A549 (cell line): ENCODE results near the gene TANGO2. TPM values are rescaled to one million over a fixed set of nuclear protein-coding genes. Genes with fewer than 3 reads are reported as not detected.
A peak's percentile ranks its signal among the peaks of the same experiment; 100 is the strongest.

Source experiments
- ATAC-seq, 2 experiments: fragments of 200-7000 bp in 1 of 2; fragments of >200 bp in 1 of 2; cut with Nextera tagmentation in 1 of 2; cut with Tn5 transposase in 1 of 2; 3 replicates each; pipeline versions ENCODE4 v1.8.0 to v1.9.1; 2018 to 2020; ENCODE audit warnings: mild to moderate bottlenecking in 1 of 2, moderate library complexity in 1 of 2
- CTCF ChIA-PET: fragments of 300-600 bp; sonication (Branson Sonifier 250); formaldehyde crosslinking; extraction: SDS; loops from one replicate; lab custom pipeline; 2021; ENCODE audit warnings: antibody characterized with exemption, inconsistent platforms; lab: Yijun Ruan, JAX
- POLR2A ChIA-PET: fragments of 350-600 bp; formaldehyde crosslinking; extraction: SDS; loops from one replicate; lab custom pipeline; 2021; ENCODE audit warnings: antibody characterized with exemption, inconsistent platforms; lab: Yijun Ruan, JAX
- DNase-seq, 2 experiments: peaks; one replicate each; pipeline versions ENCODE4 v3.0.0 to v3.0.0-alpha.2; 2011 to 2016; ENCODE audit warnings: low read depth in 1 of 2, low spot score in 1 of 2
- FAIRE-seq: peaks from 2 replicates; lab custom pipeline; 2011; peaks lifted over from hg19 to GRCh38; lab: Jason Lieb, UNC
- H3K27ac ChIP-seq, 2 experiments: fragments of >200 bp; sonication (Bioruptor Twin); formaldehyde crosslinking; 3 replicates each; pipeline ENCODE4 v1.5.1; 2016 to 2017
- H3K4me1 ChIP-seq: fragments of >200 bp; sonication (Bioruptor Twin); formaldehyde crosslinking; 3 replicates; pipeline ENCODE4 v1.6.1; 2016
- H3K4me2 ChIP-seq: fragments of >200 bp; sonication (Bioruptor Twin); formaldehyde crosslinking; 3 replicates; pipeline ENCODE4 v1.6.1; 2016
- H3K4me3 ChIP-seq: fragments of >200 bp; sonication (Bioruptor Twin); formaldehyde crosslinking; 3 replicates; pipeline ENCODE4 v1.5.1; 2016
- H3K9me3 ChIP-seq: fragments of >200 bp; sonication (Bioruptor Twin); formaldehyde crosslinking; 3 replicates; pipeline ENCODE4 v1.6.1; 2016
- CEBPB ChIP-seq, 2 experiments: fragments of >200 bp in 1 of 2; sonication (Bioruptor Twin) in 1 of 2; formaldehyde crosslinking in 1 of 2; IDR thresholded peaks; 2 replicates each; pipeline ENCODE4 v1.6.1; 2012 to 2016
- FOSB ChIP-seq: fragments of 250-450 bp; sonication (Bioruptor Pico); IDR thresholded peaks from 2 replicates; pipeline ENCODE4 v1.5.0; 2020; ENCODE audit warnings: mild to moderate bottlenecking, moderate library complexity
- FOSL2 ChIP-seq, 2 experiments: fragments of 450-650 bp in 1 of 2; fragments of >200 bp in 1 of 2; sonication (Bioruptor Twin) in 1 of 2; formaldehyde crosslinking; IDR thresholded peaks; 2 replicates each; pipeline versions ENCODE4 v1.5.0 to v1.6.1; 2016 to 2020; ENCODE audit warnings: mild to moderate bottlenecking in 1 of 2, moderate library complexity in 1 of 2
- HDAC2 ChIP-seq: fragments of 200-600 bp; sonication (generic); IDR thresholded peaks from 2 replicates; pipeline ENCODE4 v1.6.1; 2016
- HEYL ChIP-seq: fragments of 250-450 bp; sonication (Bioruptor Pico); IDR thresholded peaks from 2 replicates; pipeline ENCODE4 v1.8.0; 2021; ENCODE audit warnings: mild to moderate bottlenecking, moderate library complexity
- HOXB13 ChIP-seq: fragments of 250-450 bp; sonication (Bioruptor Pico); IDR thresholded peaks from 2 replicates; pipeline ENCODE4 v1.5.0; 2020; ENCODE audit warnings: low read depth, mild to moderate bottlenecking, moderate library complexity
- KDM1A ChIP-seq: fragments of 200-600 bp; sonication (generic); IDR thresholded peaks from 2 replicates; pipeline ENCODE4 v1.6.1; 2016; ENCODE audit warnings: low read depth, mild to moderate bottlenecking
- KDM5A ChIP-seq: fragments of 200-600 bp; sonication (generic); IDR thresholded peaks from 2 replicates; pipeline ENCODE4 v1.6.1; 2016; ENCODE audit warnings: antibody characterized with exemption, mild to moderate bottlenecking
- NR3C1 ChIP-seq: fragments of >200 bp; sonication (Bioruptor Twin); formaldehyde crosslinking; IDR thresholded peaks from 3 replicates; pipeline ENCODE4 v1.6.1; 2017
- RAD21 ChIP-seq, 2 experiments: fragments of >200 bp in 1 of 2; sonication (Bioruptor Twin) in 1 of 2; formaldehyde crosslinking in 1 of 2; IDR thresholded peaks in 1 of 2; conservative IDR thresholded peaks in 1 of 2; 2 replicates in 1 of 2; 3 replicates in 1 of 2; pipeline ENCODE4 v1.6.1; 2012 to 2018; ENCODE audit warnings: inconsistent platforms in 1 of 2
- RARB ChIP-seq: fragments of 250-450 bp; sonication (Bioruptor Pico); IDR thresholded peaks from 2 replicates; pipeline ENCODE4 v1.8.0; 2021; ENCODE audit warnings: mild to moderate bottlenecking, moderate library complexity
- RFX5 ChIP-seq: fragments of 450-650 bp; IDR thresholded peaks from 2 replicates; pipeline ENCODE4 v1.7.1; 2014; ENCODE audit warnings: antibody characterized with exemption, mild to moderate bottlenecking, moderate library complexity
- TFCP2L1 ChIP-seq: fragments of 250-450 bp; sonication (Bioruptor Pico); IDR thresholded peaks from 2 replicates; pipeline ENCODE4 v1.5.0; 2021; ENCODE audit warnings: mild to moderate bottlenecking
- ZC3H11A ChIP-seq: fragments of 450-650 bp; IDR thresholded peaks from 2 replicates; pipeline ENCODE4 v1.6.1; 2014; ENCODE audit warnings: antibody characterized with exemption, mild to moderate bottlenecking
- ZFP36 ChIP-seq: fragments of 450-650 bp; IDR thresholded peaks from 2 replicates; pipeline ENCODE4 v1.6.1; 2014; ENCODE audit warnings: borderline replicate concordance; ENCODE audit not compliant: partially characterized antibody
- WGBS: methylation state at CpG from one replicate; pipeline ENCODE4 v1.1.6; 2017; ENCODE audit errors: missing lambda C conversion rate; 5-methylcytosine and 5-hydroxymethylcytosine counted together
- polyA plus RNA-seq, 4 experiments: library from polyadenylated mRNA; depleted of rRNA in 3 of 4; stranded (reverse); fragments of >200 nt; fragmentation: RNase III in 1 of 4; extraction: RNeasy Plus Mini Kit Qiagen cat#74134 plus additional on column Dnase treatment in 1 of 4; gene quantifications; 2 replicates in 3 of 4; 3 replicates in 1 of 4; pipeline ENCODE4 v1.2.3, GENCODE V29; 2011 to 2017
- TF ChIP-seq, protein P1 (sequence below): fragments of 200-600 bp; sonication (generic); IDR thresholded peaks from 2 replicates; pipeline ENCODE4 v1.6.1; 2016; ENCODE audit warnings: antibody characterized with exemption, mild to moderate bottlenecking, moderate library complexity
- TF ChIP-seq, protein P2 (sequence below): IDR thresholded peaks from 2 replicates; pipeline ENCODE4 v1.6.1; 2012
- TF ChIP-seq, protein P3 (sequence below): fragments of 150-350 bp; IDR thresholded peaks from 2 replicates; pipeline ENCODE4 v1.6.1; 2014; ENCODE audit warnings: low read depth, mild to moderate bottlenecking, low read length
- TF ChIP-seq, protein P4 (sequence below): fragments of >200 bp; sonication (Bioruptor Twin); formaldehyde crosslinking; IDR thresholded peaks from 2 replicates; pipeline ENCODE4 v1.6.1; 2016
- TF ChIP-seq, protein P5 (sequence below): fragments of >200 bp; sonication (Bioruptor Twin); formaldehyde crosslinking; IDR thresholded peaks from 3 replicates; pipeline ENCODE4 v1.5.1; 2016
- TF ChIP-seq, protein P6 (sequence below): IDR thresholded peaks from 2 replicates; pipeline ENCODE4 v1.6.1; 2012; ENCODE audit warnings: low read depth, borderline replicate concordance

The TANGO2 gene
- polyA plus RNA-seq, 2 of the 4 experiments (the other 2 are of a cell fraction), result 13.2 to 13.8 TPM

DNA sequence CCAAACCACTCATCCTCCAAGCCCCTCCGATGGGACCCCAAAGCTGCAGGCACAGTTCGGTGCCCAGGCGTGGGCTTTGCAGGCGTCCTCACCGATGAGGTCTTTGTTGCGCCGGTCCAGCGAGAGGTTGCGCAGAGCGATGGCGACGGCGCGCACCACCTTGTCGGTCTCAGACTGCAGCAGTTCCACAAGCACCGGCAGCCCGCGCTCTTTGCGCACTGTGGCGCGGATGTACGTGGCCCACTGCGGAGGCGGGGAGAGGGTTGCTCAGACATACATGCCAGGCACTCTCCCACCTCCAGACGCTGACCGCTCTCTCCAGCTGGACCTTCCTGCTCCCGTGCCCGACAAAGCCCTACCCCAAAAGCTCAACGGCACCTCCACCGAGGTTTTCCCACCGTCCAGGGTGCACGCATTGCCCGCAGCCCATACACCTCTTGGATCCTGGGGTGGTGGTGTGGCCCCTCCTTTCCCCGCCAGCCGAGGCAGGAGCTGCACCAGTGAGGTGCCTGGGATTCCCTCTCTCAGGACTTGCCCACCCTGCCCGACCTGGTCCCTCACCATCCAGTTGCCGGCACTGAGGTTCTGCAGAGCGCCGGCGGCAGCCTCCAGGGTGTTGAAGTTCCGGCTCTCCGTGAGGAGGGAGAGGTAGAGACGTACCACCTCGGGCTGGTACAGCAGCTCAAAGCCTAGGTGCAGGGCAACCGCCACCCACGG, 47.2 kb upstream of the TANGO2 start:
- Histone ChIP-seq H3K4me3 (no peak overlapping the region), H3K4me2 (no peak overlapping the region), H3K4me1 (peaks cover 5% of the 10 kb centered on the region; the same call in 1 of the 3 replicates), H3K9me3 (no peaks in the 10 kb centered on the region)
- DNase-seq, result no peak
- POLR2A ChIA-PET, result no interaction called here
- CTCF ChIA-PET, result interaction anchor here (1.0 to 7.7 kb wide), 5 partner anchors 10 to 76 kb away, joined by 4 to 89 read pairs (median 4); no protein-coding TSS in a partner anchor
- ATAC-seq, result no peak
- TF ChIP-seq, protein P1, sequence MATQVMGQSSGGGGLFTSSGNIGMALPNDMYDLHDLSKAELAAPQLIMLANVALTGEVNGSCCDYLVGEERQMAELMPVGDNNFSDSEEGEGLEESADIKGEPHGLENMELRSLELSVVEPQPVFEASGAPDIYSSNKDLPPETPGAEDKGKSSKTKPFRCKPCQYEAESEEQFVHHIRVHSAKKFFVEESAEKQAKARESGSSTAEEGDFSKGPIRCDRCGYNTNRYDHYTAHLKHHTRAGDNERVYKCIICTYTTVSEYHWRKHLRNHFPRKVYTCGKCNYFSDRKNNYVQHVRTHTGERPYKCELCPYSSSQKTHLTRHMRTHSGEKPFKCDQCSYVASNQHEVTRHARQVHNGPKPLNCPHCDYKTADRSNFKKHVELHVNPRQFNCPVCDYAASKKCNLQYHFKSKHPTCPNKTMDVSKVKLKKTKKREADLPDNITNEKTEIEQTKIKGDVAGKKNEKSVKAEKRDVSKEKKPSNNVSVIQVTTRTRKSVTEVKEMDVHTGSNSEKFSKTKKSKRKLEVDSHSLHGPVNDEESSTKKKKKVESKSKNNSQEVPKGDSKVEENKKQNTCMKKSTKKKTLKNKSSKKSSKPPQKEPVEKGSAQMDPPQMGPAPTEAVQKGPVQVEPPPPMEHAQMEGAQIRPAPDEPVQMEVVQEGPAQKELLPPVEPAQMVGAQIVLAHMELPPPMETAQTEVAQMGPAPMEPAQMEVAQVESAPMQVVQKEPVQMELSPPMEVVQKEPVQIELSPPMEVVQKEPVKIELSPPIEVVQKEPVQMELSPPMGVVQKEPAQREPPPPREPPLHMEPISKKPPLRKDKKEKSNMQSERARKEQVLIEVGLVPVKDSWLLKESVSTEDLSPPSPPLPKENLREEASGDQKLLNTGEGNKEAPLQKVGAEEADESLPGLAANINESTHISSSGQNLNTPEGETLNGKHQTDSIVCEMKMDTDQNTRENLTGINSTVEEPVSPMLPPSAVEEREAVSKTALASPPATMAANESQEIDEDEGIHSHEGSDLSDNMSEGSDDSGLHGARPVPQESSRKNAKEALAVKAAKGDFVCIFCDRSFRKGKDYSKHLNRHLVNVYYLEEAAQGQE, result no peak
- no peak for TF ChIP-seq RFX5
- TF ChIP-seq, protein P2, sequence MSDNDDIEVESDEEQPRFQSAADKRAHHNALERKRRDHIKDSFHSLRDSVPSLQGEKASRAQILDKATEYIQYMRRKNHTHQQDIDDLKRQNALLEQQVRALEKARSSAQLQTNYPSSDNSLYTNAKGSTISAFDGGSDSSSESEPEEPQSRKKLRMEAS, result no peak
- TF ChIP-seq, protein P3, sequence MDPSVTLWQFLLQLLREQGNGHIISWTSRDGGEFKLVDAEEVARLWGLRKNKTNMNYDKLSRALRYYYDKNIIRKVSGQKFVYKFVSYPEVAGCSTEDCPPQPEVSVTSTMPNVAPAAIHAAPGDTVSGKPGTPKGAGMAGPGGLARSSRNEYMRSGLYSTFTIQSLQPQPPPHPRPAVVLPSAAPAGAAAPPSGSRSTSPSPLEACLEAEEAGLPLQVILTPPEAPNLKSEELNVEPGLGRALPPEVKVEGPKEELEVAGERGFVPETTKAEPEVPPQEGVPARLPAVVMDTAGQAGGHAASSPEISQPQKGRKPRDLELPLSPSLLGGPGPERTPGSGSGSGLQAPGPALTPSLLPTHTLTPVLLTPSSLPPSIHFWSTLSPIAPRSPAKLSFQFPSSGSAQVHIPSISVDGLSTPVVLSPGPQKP, result no peak
- TF ChIP-seq KDM1A, result no peak
- TF ChIP-seq CEBPB (IDR thresholded peaks at IDR 0.05), result no peak
- TF ChIP-seq ZC3H11A, result no peak
- no peak for TF ChIP-seq RARB
- TF ChIP-seq, all 56 proteins: peak for 0
- FAIRE-seq, result no peak
- H3K27ac ChIP-seq, result no peak overlapping the region
- 95% methylated on average over 37 of the region's 46 CpGs for WGBS

DNA sequence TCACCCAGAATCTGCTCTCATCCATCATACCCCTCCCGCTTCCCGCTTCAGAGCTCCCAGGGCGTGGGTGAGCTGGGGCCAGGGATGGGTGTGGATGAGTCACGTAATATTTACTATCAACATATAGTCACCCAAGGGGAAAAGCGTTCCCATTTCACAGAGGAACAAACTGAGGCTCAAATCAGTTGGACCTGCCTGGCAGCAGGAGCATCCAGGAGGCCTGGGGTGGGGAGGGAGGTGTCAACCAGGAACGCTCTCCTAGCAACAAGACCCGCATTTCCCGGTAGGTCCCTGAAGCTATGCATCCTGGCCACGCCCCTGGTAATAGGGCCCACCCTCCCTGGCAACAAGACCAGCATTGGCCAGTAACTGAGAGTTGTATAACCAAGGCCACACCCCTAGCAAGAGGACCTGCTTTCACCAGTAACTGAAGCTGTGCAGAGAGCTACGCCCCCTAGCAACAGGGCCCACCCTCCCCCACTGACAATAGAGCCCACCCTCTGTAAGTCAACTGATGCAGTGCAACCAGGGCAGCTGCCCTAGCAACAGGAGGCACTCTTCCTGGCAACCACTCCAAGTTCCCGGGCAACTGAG, 46.5 kb upstream of the TANGO2 start:
- Histone ChIP-seq H3K9me3 (no peaks in the 10 kb centered on the region), H3K4me1 (peaks cover 5% of the 10 kb centered on the region; the same call in 1 of the 3 replicates), H3K4me2 (no peak overlapping the region), H3K4me3 (no peak overlapping the region), H3K27ac (no peak overlapping the region)
- FAIRE-seq (no peak), ATAC-seq (peak in 1 of 2 experiments; percentile 67; a peak in 3 of 6 replicates), DNase-seq (peak; percentile 57 to 62)
- ChIA-PET POLR2A (no interaction called here), CTCF (interaction anchor here (1.0 to 7.7 kb wide), 4 partner anchors 11 to 76 kb away, joined by 4 to 89 read pairs (median 6); no protein-coding TSS in a partner anchor)
- TF ChIP-seq NR3C1 (no peak), KDM1A (peak; percentile 80; the same call in 1 of the 2 replicates), FOSL2 (IDR thresholded peaks at IDR 0.05) (no peak), FOSL2 (CRISPR knock-in tag; IDR thresholded peaks at IDR 0.05) (peak; percentile 45; the same call in 1 of the 2 replicates), RARB (no peak)
- WGBS, result 58% methylated on average over 8 of the region's 11 CpGs

DNA sequence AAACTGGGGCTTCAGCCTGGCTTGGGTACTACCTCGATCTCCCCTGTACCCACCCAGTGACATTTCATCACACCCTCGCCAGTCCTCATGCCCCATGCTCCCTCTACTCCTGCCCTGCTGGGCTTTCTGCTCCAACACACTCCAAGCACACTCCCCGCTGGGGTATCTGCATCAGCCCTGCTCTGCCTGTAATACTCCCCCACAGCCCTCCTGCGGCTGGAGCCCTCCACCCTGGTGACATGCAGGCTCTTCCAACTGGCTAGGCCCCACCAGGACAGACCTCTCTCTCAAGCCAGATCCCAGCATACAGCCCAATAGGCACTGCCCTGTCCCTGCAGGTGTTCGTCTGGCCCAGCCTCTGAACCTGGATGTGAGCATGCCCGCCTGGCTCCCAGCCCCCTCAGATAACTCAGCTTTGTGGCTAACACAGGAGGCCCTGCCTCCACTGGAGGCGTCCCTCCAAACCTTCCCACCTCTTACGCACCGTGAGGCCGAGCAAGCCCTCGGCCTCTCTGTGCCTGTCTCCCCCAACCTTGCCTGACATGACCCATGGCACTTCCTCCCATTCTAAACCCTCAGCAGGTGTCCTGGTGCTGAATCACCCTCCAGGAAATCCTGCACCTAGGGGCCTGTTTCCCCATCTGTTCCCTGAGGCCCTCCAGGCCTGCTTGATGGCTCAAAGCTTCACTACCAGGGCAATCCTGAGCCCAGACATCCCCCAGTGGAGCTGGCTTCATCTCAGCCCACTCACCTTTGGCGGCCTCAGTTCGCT, 45.8 kb upstream of the TANGO2 start:
- peak in 1 of 2 experiments; percentile 5; a peak in 3 of 6 replicates for ATAC-seq
- DNase-seq, result no peak
- H3K4me1 ChIP-seq, result peaks cover 5% of the 10 kb centered on the region; the same call in 1 of the 3 replicates
- WGBS, result 77% methylated on average over 11 of the region's 13 CpGs
- TF ChIP-seq RAD21 (conservative IDR thresholded peaks at IDR 0.05 in 1 of 2, IDR thresholded peaks at IDR 0.05 in 1 of 2) (no peak), HDAC2 (no peak), KDM5A (no peak), HEYL (CRISPR knock-in tag) (no peak), TFCP2L1 (CRISPR knock-in tag) (no peak), ZFP36 (no peak), FOSB (CRISPR knock-in tag) (no peak), HOXB13 (CRISPR knock-in tag) (no peak)
- TF ChIP-seq, protein P4, sequence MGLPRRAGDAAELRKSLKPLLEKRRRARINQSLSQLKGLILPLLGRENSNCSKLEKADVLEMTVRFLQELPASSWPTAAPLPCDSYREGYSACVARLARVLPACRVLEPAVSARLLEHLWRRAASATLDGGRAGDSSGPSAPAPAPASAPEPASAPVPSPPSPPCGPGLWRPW, result no peak
- TF ChIP-seq, protein P5, sequence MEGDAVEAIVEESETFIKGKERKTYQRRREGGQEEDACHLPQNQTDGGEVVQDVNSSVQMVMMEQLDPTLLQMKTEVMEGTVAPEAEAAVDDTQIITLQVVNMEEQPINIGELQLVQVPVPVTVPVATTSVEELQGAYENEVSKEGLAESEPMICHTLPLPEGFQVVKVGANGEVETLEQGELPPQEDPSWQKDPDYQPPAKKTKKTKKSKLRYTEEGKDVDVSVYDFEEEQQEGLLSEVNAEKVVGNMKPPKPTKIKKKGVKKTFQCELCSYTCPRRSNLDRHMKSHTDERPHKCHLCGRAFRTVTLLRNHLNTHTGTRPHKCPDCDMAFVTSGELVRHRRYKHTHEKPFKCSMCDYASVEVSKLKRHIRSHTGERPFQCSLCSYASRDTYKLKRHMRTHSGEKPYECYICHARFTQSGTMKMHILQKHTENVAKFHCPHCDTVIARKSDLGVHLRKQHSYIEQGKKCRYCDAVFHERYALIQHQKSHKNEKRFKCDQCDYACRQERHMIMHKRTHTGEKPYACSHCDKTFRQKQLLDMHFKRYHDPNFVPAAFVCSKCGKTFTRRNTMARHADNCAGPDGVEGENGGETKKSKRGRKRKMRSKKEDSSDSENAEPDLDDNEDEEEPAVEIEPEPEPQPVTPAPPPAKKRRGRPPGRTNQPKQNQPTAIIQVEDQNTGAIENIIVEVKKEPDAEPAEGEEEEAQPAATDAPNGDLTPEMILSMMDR, result no peak
- TF ChIP-seq, protein P6, sequence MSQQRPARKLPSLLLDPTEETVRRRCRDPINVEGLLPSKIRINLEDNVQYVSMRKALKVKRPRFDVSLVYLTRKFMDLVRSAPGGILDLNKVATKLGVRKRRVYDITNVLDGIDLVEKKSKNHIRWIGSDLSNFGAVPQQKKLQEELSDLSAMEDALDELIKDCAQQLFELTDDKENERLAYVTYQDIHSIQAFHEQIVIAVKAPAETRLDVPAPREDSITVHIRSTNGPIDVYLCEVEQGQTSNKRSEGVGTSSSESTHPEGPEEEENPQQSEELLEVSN, result no peak
- no peak overlapping the region for H3K4me2 ChIP-seq
- CTCF ChIA-PET, result interaction anchor here (7.7 kb wide), 1 partner anchor 38 kb away, joined by 89 read pairs; no protein-coding TSS in a partner anchor
- POLR2A ChIA-PET, result no interaction called here
- no peaks in the 10 kb centered on the region for H3K9me3 ChIP-seq
- no peak for FAIRE-seq
- no peak overlapping the region for H3K4me3 ChIP-seq
- H3K27ac ChIP-seq, result no peak overlapping the region
